Cerebellar nuclear complex (tissue), 1 donor: ENCODE measurements around the gene UGT1A7.

Experiments used
- DNase-seq, 2 experiments: peaks; one replicate each; lab custom pipeline; 2025; lab: John Stamatoyannopoulos, UW

Gene UGT1A7

DNA sequence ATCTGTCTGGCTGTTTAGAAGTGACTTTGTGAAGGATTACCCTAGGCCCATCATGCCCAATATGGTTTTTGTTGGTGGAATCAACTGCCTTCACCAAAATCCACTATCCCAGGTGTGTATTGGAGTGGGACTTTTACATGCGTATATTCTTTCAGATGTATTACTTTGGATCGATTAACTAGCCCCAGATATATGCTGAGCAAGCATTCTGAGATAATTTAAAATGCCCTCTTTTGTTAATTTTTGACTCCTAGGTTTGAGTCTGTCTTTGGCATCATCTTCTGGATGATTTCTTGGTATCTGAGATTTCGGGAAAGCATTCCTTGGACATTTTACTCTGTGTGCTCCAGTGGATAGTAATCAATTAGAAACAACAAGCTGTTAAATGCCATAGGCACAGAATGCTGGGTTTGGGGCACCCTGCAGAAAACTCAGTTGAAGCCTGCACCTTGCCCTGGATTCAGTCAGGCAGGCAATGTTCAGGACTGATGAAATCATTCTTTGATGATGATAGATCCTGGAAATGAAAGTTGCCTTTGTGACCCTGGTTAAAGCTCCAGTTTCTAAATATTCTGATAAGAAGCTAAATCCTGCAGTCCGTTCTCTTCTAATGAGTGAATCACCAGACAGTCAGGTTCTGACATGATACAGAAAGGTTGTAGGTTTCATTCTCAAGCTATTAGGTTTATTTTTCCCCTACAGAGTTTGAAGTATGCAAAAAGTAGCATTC, 79.5 kb downstream of the UGT1A7 start:
- no peak for DNase-seq

- no peak for DNase-seq
Measured at GRCh38 chr2:233764264-233764663, 82.6 kb downstream of the UGT1A7 start.

DNA sequence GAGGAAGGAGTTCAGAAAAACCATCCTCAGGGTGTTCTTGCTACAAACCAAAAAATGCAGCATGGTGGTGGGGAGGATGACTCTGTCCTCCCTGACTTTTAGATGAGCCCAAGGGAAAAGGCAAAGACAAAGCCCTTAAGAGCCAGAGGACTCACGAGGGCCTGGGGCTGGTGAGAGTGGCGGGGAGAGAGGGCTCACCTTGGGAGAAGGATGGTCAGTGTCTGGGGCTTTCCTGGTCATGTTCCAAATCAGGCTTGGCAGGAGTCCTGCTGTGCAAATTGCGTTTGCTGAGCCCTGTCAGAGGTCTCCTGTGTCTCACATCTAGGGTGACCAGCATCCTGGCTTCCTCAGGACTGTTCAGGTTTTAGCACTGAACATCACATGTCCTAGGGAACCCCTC, 83.1 kb downstream of the UGT1A7 start:
- DNase-seq, result no peak

DNA sequence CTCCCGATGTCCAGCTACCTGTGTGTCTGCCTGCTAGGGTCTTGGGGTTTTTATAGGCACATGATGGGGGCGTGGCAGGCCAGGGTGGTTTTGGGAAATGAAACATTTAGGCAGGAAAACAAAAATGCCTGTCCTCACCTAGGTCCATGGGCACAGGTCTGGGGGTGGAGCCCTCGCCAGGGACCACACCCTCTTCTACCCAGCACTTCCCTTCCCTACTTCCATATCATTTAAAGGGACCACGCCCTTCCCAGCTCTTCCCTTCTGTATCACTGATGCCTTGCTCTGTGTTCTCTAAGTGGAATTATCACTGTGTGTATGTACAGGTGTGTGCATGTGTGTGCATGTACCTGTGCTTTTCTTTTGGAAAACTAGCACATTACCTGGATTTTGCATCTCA, 84.7 kb downstream of the UGT1A7 start:
- DNase-seq, result no peak

DNA sequence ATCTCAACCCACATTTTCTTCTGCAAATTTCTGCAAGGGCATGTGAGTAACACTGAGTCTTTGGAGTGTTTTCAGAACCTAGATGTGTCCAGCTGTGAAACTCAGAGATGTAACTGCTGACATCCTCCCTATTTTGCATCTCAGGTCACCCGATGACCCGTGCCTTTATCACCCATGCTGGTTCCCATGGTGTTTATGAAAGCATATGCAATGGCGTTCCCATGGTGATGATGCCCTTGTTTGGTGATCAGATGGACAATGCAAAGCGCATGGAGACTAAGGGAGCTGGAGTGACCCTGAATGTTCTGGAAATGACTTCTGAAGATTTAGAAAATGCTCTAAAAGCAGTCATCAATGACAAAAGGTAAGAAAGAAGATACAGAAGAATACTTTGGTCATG, 86.4 kb downstream of the UGT1A7 start:
- no peak for DNase-seq

- DNase-seq, result no peak
Measured at GRCh38 chr2:233769260-233769659, 87.6 kb downstream of the UGT1A7 start.

GRCh38 chr2:233772153-233772552, 90.5 kb downstream of the UGT1A7 start:
- DNase-seq, result no peak

- no peak for DNase-seq
Measured at GRCh38 chr2:233772583-233772982, 90.9 kb downstream of the UGT1A7 start.

- no peak for DNase-seq
Measured at GRCh38 chr2:233773854-233774253, 92.2 kb downstream of the UGT1A7 start.

DNA sequence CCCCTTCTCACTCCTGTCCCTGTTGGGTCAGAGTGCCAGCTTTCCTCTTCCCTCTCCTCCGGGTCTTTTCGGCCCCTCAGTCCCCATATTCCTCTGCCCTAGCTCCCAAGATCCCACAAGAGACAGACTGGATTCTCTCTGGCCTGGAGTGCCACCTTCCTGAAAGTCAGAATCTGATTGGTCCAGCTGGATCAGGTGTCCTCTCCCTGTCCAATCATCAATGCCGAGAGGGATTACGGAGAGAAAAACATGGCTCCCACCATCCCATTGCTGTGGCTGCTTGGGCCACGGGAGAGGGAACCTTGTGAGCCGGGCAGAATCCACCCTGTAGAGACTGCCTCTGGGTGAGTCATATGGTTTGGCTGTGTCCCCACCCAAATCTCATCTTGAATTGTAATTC, 93.7 kb downstream of the UGT1A7 start:
- no peak for DNase-seq

DNA sequence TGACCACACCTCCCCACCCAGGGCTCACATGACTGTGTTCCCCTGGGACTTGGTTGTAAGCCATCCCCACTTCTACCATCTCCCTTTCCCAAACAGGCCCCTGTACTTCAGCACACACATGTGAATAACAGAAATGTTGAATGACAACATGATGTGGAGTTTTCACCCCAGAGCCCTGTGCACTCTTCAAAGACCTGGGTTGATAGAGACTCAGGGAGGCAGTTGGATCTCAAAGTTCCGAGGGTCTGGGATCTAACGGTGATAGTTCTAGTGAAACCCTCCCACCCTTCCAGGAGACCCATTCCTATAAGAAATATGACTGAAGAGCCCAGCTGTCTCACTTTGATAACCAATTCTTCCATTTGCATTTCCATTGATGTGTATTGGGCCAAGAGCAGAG, 96.3 kb downstream of the UGT1A7 start, which contains the start of gene MROH2A:
Gene MROH2A (plus strand): TSS at position 301 of the 400 bp plus-strand sequence. CDS start 1,029 bp downstream, outside the sequence.
- no peak for DNase-seq

- DNase-seq, result no peak
Measured at GRCh38 chr2:233779722-233780121, 98.0 kb downstream of the UGT1A7 start.

DNA sequence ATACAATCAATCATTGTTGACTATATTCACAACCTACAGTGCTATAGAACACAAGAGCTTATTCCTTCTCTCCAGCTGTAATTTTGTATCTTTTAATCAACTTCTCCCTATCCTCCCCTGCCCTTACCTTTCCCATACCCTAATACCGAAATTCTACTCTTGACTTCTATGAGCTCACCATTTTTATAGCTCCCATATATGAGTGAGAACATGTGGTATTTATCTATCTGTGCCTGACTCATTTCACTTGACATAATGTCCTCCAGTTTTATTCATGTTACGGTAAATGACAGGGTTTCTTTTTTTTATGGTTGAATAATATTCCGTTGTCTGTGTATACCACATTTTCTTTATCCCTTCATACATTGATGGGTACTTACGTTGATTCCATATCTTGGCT, 99.1 kb downstream of the UGT1A7 start:
- no peak for DNase-seq

DNA sequence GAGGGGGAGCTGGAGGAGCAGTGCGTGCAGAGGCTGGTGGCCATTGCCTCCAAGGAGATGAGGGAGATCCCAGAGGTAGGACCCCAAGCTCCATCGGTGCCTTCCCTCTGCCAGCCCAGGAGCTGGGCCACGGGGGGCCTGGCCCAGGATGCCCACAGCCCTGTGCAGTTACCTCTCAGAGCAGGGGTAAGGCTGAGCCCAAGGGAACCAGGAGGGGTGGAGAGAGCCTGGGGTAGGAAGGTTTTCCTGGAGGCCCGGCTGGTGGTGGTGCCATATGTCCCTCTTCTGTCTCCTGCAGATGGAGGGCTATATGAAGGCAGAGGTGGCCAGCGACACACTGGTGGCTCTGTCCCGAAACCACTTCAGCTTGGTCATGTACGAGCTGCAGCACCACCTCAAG, 107.9 kb downstream of the UGT1A7 start:
- no peak for DNase-seq

- no peak for DNase-seq
Measured at GRCh38 chr2:233791151-233791882, 109.6 kb downstream of the UGT1A7 start.

DNA sequence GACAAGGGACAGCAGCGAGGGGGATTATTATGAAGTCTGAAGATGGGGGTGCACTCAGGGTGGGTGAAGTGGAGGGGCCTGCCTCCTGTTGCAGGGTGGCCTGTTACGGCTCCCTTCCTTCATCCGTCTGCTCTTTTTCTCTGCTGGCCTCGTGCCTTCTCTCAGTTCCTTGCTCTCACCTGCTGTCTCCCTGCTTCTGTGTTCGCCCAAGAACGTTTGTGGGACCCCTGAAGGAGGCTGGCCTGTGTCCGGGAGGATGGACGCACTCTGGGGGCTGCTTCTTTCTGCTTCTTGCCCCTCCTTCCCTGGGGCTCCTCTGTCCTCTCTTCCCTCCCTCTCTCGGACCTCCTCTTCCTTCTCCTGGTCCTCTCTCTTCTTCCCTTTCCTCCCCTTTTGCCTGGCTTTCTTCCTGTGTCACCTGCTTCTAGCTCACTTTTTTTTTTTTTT, 110.2 kb downstream of the UGT1A7 start:
- no peak for DNase-seq

DNA sequence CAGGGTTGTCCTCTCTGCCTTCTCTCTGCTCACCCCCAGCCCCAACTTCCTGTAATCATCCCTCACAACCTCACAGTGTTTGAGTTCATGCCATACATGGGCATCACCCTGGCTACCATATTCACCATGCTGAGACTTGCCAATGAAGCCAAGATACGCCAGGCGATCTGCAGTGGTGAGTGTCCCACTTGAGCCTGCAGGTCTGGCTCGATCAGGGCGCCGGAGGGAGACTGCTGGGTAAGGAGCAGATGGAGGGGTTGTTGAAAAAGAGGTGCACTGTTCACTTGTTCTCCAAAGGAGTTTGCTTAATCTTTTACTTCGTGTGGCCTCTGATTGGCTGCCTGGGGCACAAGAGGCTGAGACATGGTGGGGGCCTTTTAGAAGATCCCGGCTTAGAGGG, 111.0 kb downstream of the UGT1A7 start:
- DNase-seq, result no peak

GRCh38 chr2:233793465-233794127, 111.9 kb downstream of the UGT1A7 start:
- no peak for DNase-seq

DNA sequence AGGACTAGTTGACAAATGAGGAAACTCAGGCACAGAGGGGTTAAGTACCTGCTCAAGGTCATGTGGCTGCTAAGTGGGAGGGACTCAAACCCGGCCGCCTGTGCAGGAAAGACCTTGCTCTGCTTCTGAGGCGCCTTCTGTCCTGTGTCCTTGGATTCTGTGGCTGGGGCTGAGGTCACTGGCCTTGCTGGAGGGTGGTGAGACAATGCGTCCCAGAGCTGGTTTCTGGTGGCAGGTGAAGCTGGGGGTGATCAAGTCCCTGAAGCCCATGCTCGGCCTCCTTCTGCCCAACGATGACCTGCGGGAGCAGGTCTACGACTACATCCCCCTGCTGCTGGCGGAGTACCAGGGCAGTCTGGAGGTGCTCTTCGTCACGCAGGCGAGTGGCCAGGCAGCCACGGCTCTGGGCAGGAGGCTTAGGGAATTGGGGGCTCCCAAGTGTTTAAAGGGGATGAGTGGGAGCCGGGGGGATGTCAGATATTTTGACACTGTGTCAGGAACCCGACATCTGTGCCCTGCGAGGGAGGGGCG, 112.5 kb downstream of the UGT1A7 start:
- no peak for DNase-seq

- no peak for DNase-seq
Measured at GRCh38 chr2:233795735-233796171, 114.1 kb downstream of the UGT1A7 start.

DNA sequence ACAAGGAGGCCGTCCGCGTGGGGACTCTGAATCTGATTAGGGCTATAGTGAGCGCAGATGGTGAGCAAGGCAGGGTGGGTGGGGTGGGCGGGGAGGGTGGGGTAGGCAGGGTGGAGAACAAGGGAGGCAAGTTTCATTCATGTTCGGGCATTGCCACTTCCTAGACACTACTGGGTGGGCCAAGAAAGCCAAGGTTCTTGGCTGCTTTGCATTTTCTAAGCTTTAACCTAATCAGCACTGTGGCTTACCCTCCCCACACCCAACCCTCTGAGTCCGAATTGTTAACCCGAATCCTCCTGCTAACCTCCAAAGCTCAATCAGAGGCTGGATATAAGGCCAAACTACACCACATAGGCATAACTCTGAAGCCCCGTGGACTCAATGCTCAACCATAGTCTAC, 114.6 kb downstream of the UGT1A7 start:
- DNase-seq, result no peak

DNA sequence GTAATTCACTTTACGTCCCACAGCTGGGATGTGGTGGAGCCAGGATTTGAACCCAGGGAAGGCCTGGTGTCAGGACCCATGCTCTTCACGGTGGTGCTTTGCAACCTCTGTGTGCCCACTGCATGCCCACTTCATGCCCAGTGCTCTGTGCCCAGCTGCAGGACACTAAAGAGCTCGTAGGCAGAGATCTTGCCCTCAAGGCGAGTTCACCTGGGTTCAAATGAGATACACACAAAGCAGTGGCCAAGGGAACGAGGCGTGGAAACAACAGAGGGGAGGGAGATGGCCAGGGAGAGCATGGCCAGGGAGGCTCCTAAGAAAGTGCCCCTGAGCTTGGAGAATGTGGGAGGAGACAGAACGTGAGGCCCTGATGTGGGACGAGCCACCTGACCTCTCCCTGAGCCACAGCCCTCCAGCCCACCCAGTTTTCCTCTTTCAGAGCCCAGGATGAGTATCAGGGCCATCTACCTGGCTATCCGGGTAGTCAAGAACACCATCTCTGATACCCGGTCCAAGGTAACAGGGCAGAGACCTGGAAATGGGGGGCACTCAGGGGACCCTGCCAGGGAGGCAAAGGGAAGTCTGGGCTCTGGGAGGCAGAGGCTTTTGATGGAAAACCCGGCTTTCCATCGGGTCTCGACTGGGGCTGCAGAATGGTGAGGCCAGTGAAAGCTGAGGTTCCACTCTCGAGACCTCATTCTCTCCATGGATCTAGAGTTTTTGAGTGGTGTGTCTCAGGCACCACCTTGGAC, 116.8 kb downstream of the UGT1A7 start:
- no peak for DNase-seq
